GM10847 (cell line): ENCODE measurements around the gene DLGAP4.

Experiments used
- POLR2A ChIP-seq: IDR thresholded peaks from 2 replicates; pipeline ENCODE4 v1.6.1; 2011; ENCODE audit not compliant: insufficient read length; ENCODE audit errors: extremely low read depth

Gene DLGAP4

DNA sequence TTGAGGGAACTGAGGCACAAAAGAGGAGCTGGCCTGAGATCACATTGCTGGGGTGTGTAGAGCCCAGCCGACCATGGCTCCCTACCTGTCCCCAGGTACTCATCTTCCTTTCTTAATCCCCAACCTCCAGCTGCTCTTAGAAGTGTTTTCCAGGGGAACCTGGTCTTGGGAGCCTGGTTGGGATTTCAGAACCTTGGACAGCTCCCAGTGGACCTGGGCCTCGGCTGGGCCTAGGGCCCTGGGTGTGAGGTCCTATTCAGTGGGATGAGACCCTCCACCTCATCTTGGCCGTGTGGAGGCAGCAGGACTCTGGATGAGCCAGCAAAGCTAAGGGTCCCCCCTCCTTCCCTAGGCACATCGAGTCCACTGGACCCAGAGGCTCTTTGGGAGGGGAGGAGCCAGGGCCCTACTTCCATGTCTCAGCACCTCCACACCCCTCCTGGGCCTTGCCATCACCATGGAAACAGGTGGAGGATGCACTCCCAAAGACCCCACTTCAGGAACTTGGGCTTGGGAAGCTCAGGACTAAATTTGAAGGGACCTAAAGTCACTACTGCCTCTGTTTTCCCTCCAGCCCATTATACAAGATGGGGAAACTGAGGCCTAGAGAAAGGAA lies 38.5 kb downstream of the DLGAP4 start:
- TF ChIP-seq POLR2A = no peak

DNA sequence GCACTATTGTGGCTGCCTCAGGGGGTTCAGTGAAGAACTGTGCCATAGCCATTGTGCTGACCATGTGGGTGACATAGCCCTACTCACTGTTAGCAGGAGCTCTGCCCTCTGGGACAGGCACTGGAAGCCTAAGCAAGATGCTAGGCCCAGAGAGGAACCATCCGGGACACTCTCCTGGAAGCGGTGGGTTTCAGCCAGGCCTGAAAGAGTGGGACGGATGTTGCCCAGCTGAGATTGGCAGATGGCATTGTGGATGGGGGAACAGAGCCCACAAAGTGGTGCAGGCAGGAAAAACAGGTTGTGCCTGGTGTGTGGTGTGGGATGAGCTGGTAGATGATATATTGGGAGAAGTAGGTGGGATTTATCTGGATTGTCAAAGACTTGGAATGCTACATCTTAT lies 40.1 kb downstream of the DLGAP4 start:
- no peak for TF ChIP-seq POLR2A

DNA sequence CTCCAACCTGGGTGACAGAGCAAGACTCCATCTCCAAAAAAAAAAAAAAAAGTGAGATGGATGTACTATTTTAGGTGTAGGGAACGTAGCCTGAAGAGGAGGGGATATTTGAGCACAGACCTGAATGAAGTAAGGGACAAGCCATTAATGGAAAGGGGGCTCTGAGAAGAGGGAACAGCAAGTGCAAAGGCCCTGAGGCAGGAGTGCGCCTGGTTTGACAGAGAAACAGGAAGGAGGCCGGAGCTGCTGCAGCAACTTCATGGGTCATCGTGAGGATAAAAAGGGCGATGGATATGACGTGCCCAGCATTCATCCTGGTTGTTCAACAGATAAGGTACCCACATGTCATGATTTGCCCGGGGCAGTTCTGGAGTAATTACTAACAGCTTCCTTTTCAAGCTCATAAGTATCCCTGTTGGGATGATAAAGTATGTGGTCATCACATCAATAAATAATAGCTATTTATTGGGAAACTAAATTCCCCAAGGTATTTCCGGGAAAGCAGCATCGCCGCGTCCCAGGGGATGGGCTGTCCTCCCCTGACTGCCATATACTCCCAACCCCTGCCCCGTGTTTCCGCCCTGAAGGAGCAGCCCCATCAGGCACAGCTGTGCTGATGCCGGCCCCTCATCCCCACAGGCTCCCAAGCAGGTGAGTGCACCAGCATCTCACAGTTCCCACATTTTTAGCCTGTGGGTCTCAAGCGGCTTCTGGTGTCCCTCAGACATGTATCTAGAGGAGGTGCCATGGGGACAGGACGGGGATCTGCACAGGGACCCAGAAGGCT lies 43.4 kb downstream of the DLGAP4 start:
- no peak for TF ChIP-seq POLR2A

DNA sequence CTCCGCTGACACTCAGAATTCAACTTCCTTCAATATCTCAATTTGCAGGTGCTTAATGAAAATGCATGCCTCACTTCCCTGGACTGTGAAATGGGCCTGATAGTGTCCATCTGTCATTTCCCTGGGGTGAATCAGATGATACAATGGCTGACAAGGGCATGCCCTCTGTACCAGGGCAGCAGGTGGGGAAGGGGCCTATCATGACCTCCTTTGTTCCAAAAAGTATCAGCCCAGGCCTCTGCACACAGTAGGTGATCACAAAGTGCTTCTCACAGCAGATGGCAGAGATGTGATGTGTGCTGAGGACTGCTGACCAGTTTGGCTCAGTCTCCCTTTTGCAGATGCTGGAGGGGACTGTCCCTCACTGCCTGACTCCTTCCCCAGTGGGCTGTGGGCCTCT lies 44.3 kb downstream of the DLGAP4 start:
- no peak for TF ChIP-seq POLR2A

DNA sequence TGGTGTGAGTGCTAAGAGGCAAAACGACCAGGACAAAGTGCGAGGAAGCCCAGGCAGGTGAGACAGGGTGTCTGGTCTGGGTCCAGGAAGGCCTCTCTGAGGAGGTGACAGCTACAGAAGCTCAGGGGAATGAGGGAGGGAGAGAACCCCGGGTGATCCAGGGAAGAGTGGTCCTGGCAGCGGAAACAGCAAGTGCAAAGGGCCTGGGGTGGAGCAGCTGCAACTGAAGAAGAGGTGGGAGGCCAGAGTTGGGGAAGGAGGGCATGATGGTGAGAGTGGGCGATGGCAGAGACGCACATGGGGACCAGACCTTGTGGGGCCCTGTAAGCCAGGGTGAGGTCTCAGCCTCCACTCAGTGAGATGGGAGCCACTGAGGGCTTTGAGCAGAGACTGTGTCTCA lies 45.8 kb downstream of the DLGAP4 start:
- no peak for TF ChIP-seq POLR2A

DNA sequence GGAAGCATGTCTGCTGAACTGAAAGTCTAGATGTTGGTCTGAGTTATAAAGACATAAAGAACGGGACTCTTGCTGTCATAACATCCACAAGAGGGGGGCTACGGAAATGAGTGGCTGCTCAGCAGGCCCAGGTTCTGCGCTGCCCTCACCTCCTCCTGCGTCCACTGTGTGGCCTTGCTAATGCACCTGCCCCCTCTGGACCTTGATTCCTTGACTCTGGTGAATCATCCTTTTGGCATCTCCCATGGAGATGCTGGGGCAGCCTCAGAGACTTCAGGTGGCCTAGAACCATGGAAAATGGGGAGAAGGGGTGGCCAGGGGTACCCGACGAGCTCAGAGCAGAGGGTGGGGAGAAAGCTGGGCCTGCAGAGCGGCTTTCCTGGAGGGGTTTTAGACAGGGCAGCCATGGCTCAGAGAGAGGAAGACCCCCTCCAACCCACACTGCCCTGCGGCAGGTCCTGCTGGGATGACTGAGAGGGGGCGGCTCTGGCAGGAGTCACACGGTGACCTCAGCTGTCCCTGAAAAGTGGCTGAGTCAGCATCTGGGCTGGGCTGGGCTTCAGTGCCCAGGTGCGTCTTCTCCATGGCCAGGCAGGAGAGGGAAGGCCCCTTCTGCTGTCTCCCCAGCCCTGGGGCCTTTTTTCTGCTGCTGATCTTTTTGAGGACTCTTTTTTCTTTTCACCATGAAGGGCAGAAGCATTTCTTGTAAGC lies 46.9 kb downstream of the DLGAP4 start:
- no peak for TF ChIP-seq POLR2A

DNA sequence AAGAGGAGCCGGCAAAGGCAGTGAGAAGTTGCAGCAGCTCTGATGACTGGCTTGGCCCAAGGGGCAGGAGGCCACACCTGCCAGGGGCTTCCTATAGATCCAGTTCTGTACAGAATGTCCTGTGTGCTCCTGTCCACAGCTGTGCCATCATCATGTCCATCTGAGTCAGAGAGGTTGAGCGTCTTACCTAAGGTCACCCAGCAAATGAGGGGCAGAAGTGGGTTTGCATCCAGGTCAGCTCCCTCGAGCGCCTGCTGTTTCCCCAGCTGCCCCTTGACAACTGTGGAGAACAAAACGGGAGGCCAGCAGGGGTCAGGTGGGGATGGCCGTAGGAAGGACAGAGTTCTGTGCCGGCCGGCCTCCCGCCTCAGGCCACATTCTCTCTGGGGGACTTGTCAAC lies 47.6 kb downstream of the DLGAP4 start:
- TF ChIP-seq POLR2A = no peak

DNA sequence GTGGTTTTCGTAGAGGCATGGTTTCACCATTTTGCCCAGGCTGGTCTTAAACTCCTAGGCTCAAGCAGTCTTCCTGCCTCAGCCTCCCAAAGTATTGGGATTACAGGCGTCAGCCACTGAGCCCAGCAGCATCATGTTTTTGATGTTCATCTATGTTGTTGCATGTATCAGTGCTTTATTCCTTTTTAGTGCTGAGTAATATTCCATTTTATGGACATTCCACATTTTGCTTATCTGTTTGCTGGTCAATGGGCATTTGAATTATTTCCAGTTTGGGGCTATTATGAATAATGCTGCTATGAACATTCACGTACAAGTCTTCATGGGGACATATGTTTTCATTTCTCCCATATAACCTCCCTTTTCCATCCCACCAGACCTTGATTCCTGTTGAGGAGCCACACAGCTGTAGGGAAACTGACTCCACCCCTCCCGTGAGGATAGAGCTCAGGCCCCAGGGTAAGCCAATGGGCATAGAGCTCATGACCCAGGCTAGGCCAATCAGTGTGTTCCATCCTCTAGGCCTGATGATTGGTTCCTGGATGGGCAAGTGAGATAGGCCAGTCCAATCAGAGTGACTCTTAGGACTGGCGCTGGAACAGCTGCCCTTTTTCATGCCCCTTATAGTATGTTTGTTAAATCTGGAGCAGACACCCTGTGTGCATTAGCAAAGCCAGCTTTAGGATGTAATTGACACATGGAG lies 49.5 kb downstream of the DLGAP4 start:
- TF ChIP-seq POLR2A = no peak

DNA sequence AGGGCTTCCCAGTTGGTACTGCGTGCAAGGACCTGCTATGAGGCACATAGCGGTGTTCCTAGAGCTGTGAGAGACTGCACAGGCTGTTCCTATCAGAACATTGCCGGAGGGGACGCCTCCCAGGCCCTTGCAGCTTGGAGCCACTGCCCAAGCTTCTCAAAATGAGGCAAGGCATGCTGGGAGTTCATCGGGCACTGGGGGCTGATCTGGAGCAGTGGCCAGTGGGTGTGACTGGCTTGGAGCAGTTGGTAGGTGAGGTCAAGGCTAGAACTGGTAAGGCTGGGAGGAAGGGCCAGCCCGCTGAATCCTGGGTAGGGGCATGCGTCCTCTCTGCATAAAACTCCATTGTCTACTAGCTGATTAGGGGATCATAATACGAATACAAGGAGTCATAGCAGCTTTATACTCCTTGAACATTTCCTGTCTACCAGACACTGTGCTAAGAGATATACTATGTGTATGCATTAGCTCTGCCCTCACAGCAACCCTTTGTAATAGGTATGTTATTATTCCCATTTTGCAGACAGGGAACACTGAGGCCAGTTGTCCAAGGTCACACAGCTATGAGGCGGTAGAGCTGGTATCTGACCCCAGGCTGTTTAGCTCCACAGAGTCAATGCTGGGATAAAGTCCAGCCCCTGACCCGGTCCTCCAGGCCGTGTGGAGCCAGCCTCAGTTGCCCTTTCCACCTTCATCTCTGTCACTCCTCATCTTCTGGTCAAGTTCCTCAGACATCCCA lies 53.7 kb downstream of the DLGAP4 start:
- no peak for TF ChIP-seq POLR2A

DNA sequence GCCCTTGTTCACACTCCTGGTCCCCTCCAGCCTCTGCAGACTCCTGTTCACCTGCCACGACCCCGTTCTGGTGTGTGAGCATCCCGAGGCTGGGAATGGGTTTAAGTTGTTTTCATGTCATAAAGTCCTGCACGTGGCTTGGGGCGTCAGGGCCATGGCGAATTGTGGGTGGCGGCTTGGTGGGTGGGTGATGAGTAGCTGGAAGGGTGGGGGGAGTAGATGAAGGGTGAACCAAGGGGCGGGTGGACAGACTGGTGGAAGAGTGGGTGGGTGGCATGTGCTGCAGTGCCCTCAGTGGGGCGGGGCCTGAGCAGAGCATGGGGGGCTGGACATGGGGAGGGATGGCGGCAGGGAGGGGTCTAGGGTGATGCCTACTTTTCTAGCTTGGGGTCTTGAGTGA lies 54.3 kb downstream of the DLGAP4 start:
- TF ChIP-seq POLR2A = no peak

DNA sequence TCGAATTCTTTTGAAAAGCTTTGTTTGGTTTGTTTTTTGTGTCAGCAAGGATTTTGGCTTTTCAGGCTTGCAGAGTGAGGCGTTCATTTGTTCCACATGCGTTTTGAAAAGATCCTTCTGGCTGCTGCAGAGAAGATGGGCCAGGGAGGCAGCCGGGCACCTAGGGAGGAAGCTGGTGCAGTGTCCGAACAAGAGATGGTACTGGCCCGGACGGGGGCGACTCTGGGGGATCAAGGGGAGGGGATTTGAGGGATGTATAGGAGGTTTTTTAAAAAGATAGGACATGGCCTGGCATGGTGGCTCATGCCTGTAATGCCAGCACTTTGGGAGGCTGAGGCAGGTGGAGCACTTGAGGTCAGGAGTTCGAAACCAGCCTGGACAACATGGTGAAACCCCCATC lies 55.3 kb downstream of the DLGAP4 start:
- no peak for TF ChIP-seq POLR2A

DNA sequence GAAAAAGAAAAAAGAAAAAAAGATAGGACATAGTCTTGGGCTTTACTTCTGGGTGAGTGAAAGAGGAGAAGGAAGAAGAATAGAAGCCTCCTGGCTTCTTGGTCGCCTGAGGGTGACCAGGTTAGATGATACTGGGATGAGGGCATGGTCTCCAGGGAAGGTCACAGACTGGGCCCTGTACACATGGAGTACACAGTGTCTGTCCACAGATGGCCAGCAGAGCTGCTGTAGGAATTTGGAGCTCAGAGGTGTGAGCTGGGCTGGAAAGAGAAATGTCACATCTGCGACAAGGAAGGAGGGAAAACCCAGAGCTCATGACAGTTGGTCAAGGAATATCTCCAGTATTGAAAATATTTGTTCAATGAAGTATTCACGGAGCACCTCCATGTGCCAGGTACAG lies 56.1 kb downstream of the DLGAP4 start:
- no peak for TF ChIP-seq POLR2A

DNA sequence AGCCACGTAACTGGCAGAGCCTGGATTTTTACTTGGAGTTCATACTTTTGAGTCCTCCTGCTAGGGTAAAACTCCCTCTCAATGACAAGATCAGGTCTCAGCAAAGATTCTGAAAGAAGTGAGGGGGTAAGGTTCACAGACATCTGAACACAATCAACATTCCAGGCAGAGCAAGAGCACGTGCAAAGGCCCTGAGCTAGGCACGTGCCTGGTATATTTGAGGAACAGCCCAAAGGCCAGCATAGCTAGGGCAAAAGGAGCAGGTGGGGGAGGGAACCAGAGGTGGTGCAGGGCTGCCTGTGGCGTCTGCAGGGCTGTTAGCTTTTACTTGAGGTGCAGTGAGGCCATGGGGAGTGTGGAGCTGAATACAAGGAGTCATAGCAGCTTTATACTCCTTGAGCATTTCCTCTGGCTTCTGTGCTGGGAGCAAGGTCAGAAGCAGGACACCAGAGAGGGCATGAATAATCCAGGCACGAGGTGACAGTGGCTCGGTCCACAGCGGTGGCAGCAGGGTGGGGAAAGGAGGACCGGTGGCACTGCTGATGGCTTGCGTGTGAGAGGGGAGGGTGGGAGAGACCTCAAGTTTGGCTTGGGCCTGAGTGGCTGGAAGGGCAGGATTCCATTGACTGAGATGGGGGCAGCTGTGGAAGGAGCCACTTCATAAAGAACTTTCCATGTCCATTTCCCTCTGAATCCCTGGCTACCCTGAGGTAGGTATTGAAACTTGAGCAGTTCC lies 57.0 kb downstream of the DLGAP4 start:
- no peak for TF ChIP-seq POLR2A

DNA sequence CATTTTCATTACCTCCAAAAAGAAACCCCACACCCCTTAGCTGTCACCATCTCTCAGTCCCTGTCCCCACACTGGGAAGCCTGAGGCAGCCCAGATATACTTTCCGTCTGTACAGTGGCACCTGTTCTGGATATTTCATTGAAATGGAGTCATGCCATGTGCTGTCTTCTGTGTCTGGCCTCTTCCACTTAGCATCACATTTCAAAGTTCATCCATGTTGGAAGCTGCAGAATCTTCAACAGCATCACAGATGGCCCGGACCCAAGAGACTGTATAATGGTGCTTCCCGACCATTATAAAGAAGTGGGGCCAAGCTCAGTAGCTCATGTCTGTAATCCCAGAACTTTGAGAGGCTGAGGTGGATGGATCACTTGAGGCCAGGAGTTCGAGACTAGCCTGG lies 58.4 kb downstream of the DLGAP4 start:
- no peak for TF ChIP-seq POLR2A
